ENCODE results near the gene ANO5.

The ANO5 gene

DNA sequence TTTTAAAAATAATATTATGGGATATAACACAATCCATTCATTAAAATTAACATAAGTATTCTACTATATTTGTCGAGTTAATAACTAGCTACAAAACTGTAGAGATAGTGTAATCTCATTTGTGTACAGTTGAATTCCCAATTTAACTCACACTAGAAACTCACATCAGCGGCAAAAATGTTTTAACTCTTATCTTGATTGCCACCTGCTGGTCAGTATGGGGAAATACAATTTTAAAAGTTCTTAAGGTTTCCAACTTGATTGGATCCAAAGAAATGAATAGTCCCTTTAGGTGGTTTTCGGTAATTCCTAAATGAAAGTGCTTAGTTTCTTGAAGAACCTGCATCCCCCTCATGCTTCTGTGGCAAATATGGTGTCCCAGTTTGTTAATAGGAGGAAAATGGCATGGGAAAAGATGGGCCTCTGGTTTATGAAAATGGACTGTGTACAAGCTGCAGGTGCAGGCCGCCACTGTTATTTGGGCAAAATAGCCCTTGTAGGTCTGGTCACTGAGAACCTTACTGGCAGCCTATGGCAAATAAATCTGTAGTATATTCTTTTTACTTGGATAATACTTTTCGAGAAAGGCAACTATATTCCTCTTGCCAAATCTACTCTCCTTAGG, 111.6 kb downstream of the ANO5 start:
- no peak overlapping the region for H3K27ac ChIP-seq
- no peak for DNase-seq (ENCODE audit: low read depth, low spot score)

DNA sequence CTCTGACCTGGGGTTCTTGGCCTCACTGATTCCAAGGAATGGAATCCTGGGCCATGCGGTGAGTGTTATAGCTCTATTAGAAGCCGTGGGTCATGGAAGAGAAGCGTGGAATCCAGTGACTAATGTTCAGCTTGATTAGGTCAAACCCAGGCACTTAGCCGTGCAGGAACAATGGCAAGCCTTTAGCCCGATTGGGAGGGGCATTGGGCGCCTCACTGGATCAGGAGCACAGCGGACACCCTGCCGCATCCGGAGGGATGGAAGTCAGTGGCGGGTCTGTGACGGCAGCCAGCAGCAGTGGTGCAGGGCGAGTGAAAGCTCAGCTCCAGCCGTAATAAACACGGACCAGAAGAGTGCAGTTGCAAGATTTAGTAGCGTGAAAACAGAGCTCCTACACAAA, 124.8 kb downstream of the ANO5 start:
- no peak for DNase-seq (ENCODE audit: low read depth, low spot score)

DNA sequence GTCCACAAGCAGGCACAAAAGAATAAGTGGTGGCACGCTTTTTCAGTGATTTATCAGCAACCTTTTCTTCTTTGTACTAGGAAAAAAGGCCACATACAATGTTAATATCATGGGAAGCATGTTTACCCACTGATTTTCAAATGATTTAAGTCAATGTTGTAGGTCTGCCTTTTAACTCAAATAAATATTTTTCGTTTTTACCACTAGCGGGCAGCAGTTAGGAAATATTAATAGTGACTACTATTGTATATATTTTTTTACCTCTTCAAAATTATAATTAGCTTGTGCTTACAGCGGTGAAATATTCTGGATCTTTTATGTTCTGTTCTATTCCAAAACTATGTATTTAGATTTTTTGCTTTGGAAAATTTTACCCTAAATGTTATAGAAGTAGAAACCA, 138.9 kb downstream of the ANO5 start:
- H3K27ac ChIP-seq: no peak overlapping the region
- DNase-seq (ENCODE audit: low read depth, low spot score): no peak

More for the DNA sequence above, 124.8 kb downstream of the ANO5 start:
- no peak overlapping the region for H3K27ac ChIP-seq

Data from epithelial cell of prostate (primary cell).